ENCODE results near the gene RND3. TPM values are rescaled to one million over a fixed set of nuclear protein-coding genes. Genes with fewer than 3 reads are reported as not detected.

The RND3 gene
- total RNA-seq, 1 donor from 2014 or later: 54.3 TPM

GRCh38 chr2:150473767-150474166, 13.7 kb downstream of the RND3 start:
- Mint-ChIP-seq H3K4me1 (peaks cover 82% of the 10 kb centered on the region), H3K36me3 (ENCODE audit: low read depth) (peaks cover 41% of the 10 kb centered on the region), H3K4me3 (no peak overlapping the region), H3K9me3 (no peaks in the 10 kb centered on the region), H3K27ac (ENCODE audit: unreplicated experiment) (no peak overlapping the region), H3K27me3 (ENCODE audit: low read depth) (no peaks in the 10 kb centered on the region)
- DNase-seq (ENCODE audit: low read depth, low spot score): no peak
- TF ChIP-seq CTCF (conservative IDR thresholded peaks at IDR 0.05): no peak

- Mint-ChIP-seq H3K4me1 (peaks cover 72% of the 10 kb centered on the region), H3K36me3 (ENCODE audit: low read depth) (peaks cover 43% of the 10 kb centered on the region)
These were observed 15.0 kb downstream of the RND3 start for GRCh38 chr2:150472511-150472899.

GRCh38 chr2:150471813-150472510, 15.5 kb downstream of the RND3 start:
- Mint-ChIP-seq H3K4me3 (no peak overlapping the region), H3K36me3 (ENCODE audit: low read depth) (peaks cover 43% of the 10 kb centered on the region), H3K27ac (ENCODE audit: unreplicated experiment) (no peak overlapping the region), H3K27me3 (ENCODE audit: low read depth) (no peaks in the 10 kb centered on the region), H3K4me1 (peaks cover 66% of the 10 kb centered on the region), H3K9me3 (no peaks in the 10 kb centered on the region)
- DNase-seq (ENCODE audit: low read depth, low spot score): no peak
- no peak for TF ChIP-seq CTCF (conservative IDR thresholded peaks at IDR 0.05)

More at GRCh38 chr2:150472511-150472899, 15.0 kb downstream of the RND3 start:
- TF ChIP-seq CTCF (conservative IDR thresholded peaks at IDR 0.05): no peak
- H3K4me3 Mint-ChIP-seq: peak overlapping the region; percentile 10
- no peak for DNase-seq (ENCODE audit: low read depth, low spot score)
- H3K27me3 Mint-ChIP-seq (ENCODE audit: low read depth): no peaks in the 10 kb centered on the region
- no peak overlapping the region for H3K27ac Mint-ChIP-seq (ENCODE audit: unreplicated experiment)
- no peaks in the 10 kb centered on the region for H3K9me3 Mint-ChIP-seq

- peaks cover 54% of the 10 kb centered on the region for H3K4me1 Mint-ChIP-seq
- H3K27ac Mint-ChIP-seq (ENCODE audit: unreplicated experiment): no peak overlapping the region
- H3K4me3 Mint-ChIP-seq: no peak overlapping the region
- H3K36me3 Mint-ChIP-seq (ENCODE audit: low read depth): peaks cover 43% of the 10 kb centered on the region
- H3K27me3 Mint-ChIP-seq (ENCODE audit: low read depth): no peaks in the 10 kb centered on the region
- DNase-seq (ENCODE audit: low read depth, low spot score): no peak
- no peak for TF ChIP-seq CTCF (conservative IDR thresholded peaks at IDR 0.05)
- no peaks in the 10 kb centered on the region for H3K9me3 Mint-ChIP-seq
These were observed 17.0 kb downstream of the RND3 start for GRCh38 chr2:150470435-150470834.

GRCh38 chr2:150469706-150470274, 17.7 kb downstream of the RND3 start:
- no peak for DNase-seq (ENCODE audit: low read depth, low spot score)
- Mint-ChIP-seq H3K27ac (ENCODE audit: unreplicated experiment) (no peak overlapping the region), H3K9me3 (no peaks in the 10 kb centered on the region), H3K36me3 (ENCODE audit: low read depth) (peaks cover 43% of the 10 kb centered on the region), H3K27me3 (ENCODE audit: low read depth) (no peaks in the 10 kb centered on the region), H3K4me1 (peaks cover 47% of the 10 kb centered on the region), H3K4me3 (no peak overlapping the region)
- no peak for TF ChIP-seq CTCF (conservative IDR thresholded peaks at IDR 0.05)

Data from neural crest cell (in vitro differentiated cells).